Skin epidermis (tissue), 12 donors: ENCODE results near the gene B4GALNT3.
A peak's percentile ranks its signal among the peaks of the same experiment; 100 is the strongest.

Experiments used
- H3K27ac ChIP-seq, 21 experiments: fragments of 200-600 bp; sonication (generic) in 11 of 21; one replicate each; pipeline ENCODE4 v1.5.0; 2020; ENCODE audit warnings: mild to moderate bottlenecking in 3 of 21, inconsistent platforms in 2 of 21, moderate library complexity in 2 of 21
- H3K4me3 ChIP-seq, 7 experiments: fragments of 200-600 bp; sonication (generic) in 2 of 7; one replicate each; pipeline ENCODE4 v1.5.0; 2020; ENCODE audit warnings: inconsistent platforms in 2 of 7, mild to moderate bottlenecking in 2 of 7, moderate library complexity in 1 of 7

B4GALNT3 gene

DNA sequence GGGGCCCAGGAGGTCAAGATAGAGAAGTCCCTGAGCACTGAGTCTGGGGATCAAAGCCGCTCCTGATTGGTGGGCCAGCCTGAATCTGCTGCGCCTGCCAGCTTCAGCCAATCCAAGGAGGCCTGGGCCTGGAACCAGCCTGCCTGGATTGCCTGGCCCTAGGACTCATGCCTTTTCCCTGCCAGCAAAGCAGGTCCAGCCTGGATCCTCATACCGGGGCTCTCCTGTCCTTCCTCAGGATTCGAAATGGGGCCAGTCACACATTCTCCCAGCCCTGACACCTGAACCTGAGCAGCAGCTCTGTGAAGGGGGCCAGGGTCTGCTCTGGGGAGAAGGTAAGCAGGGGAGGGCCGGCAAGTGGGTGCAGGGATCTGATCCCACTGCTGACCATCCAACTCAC, 121.6 kb downstream of the B4GALNT3 start:
- Histone ChIP-seq H3K27ac (no peak overlapping the region), H3K4me3 (no peak overlapping the region)

DNA sequence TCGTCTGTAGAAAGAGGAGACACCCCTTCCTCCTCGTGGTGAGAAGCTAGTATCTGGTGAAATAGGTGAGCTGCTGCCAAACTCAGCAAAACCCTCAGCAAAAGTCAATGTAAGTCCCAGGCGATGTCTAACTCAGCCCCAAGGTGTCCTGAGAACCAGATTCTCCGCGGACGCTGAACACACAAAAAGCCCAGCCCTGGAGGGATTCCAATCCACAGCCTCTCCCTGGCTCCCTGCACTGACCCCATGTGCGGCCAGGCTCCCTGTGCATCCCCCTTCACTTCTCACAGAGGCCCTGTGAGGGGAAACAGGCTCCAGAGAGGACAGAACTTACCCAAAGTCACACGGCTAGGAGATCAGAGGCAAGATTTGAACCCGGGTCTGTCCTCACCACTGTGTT, 122.0 kb downstream of the B4GALNT3 start:
- Histone ChIP-seq H3K4me3 (no peak overlapping the region), H3K27ac (no peak overlapping the region)

DNA sequence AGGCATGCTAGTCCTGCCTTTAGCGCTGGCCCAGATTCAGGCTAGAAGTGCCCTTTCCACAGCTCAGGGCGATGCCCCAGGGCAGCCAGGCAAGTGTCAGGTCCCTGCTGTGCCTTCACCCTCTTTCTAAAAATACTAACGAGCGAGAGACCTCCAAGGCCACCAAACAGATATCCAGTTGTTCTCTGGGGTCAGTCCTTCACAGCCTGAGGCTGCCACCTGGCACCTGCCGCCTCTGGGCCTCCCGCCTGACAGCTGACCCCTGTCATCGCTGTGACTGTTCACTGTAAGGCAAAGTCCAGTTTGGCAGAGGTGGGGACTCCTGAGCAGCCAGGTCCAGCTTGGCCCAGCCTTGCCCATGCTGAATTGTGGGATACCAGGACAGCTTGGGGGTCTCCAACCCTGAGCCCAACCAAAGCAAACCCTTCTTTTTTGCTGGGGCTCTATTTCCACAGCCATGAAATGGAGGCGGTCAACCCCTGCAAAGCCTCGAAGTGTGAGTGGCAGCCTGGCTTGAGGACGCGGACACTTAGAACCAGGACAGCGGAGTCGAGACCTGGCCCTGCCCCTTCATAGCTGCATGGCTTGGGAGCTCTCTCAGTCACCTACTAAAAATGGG, 123.6 kb downstream of the B4GALNT3 start:
- Histone ChIP-seq H3K27ac (no peak overlapping the region), H3K4me3 (no peak overlapping the region)

DNA sequence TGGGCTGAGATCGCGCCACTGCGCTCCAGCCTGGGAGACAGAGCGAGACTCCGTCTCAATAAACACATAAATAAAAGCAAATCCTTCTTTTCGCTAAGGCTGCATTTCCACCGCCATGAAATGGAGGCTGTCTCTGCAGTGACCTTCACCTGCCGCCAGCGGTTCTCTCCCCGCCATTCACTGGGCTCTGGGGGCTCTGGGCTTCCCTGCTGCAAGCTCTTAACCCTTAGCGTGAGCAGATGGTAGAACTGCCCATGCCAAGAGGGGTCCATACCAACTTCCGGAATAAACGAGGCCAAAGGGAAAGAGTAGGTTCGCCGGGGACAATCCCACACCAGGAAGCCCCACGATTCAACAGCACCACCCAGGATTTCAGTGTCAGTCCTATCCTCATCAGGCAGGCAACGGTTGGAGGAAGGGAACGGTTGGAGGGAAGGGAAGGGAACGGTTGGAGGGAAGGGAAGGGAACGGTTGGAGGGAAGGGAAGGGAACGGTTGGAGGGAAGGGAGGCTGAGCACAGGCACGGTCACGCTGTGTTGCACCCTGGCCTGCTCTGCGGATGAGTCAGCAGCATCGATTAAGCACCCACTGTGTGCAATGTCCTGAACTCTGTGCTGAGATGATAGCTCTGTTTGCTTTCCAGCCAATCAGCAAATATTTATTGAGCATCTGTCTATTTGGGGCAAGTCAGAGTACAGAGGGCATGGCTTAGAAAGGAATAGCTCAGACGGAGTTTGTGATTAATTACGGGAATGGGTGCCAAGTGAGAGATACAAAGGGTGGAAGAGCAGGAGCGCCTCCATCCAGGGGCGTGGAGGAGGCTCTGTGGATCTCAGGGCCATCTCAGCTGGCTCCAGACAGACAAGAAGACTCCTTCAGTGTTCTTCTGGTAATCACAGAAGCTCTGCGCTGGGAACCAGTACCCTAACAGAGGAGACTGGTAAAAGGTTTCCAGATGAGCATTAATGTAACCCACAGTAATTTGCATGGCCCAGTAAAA, 125.6 kb downstream of the B4GALNT3 start:
- Histone ChIP-seq H3K27ac (no peak overlapping the region), H3K4me3 (no peak overlapping the region)

DNA sequence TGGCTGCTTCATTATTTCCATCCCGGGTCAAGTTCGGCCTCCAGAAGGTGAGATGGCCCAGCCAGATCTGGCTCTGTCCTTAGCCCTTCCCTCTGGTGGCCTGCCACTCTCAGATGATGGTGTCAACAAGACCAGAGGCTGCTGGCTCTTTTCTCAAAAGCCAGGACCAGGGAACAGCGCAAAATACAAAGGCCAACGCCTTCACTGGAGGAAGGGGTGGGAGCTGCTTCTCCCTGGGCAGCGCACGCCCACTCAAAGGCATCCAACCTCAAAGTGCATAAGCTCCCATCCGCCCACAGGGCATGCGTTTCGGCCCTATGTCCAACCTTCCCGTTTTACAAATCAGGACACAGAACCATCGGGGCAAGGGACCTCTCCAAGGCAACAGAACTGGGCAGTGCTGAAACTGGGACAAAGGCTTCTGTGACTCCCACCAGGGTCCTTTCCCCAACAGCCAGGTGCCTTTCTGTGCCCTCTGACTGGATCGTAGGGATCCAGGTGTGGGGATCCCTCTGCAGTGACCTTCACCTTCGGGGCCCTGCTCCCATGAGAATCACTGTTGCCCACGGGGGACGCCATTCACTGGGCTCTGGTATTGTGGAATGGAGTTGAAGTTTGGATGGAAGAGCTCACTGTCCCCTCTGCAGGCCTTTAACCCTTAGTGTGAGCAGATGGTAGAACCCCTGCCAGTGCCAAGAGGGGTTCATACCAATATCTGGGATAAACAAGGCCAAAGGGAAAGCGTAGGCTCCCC, 126.8 kb downstream of the B4GALNT3 start:
- Histone ChIP-seq H3K27ac (no peak overlapping the region), H3K4me3 (no peak overlapping the region)

DNA sequence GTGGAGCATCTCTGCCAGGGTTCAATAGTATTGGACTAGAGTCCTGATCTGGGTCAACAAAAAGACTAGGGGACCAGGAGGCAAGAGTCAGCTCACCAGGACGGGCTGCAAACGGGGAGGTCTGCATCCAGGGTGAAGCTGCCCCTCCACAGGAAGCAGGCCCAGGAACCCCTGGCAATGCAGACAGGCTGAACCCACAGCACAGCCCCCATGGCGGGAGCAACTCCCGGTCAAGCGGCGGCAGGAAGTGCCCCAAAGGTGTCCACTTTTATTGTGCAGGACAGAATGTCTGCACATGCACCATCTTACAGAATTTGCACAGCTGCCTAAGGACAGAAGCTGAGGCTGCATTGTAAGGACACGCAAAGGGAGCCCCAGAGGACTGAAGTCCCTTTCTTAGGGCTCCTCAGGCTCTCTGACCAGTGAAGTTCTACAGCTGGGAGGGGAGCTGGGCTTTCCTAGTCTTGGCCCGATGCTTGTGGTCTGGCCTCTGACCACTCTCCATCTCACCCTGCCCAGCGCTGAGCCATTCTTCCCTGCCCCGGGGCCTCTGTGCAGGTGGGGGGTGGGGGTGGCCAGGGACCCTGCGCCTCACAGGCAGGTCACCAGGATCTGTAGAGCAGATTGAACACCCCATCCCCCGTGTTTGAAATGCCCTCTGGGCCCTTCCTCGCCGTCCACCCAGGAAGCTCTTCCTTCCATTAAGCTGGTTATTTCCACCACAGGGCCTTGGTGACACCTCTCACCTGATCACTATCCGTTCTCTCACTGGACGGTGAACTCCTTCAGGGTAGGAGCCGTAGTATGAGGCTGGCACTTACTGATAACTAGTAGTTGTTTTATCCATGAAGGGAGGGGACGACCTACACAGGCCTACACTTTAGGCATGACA, 127.6 kb downstream of the B4GALNT3 start:
- Histone ChIP-seq H3K4me3 (no peak overlapping the region), H3K27ac (no peak overlapping the region)

DNA sequence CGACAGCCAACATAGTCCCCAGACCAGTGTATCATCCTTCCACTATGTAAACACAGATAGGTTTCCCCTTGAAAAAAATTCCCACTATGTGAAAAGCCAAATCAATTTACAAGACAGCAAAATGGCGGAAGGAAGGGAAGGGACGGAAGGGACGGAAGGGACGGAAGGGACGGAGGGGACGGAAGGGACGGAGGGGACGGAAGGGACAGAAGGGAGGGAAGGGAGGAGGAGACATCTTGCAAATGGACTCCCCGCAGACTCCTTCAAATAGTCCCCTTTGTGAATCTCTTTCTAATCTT, 128.2 kb downstream of the B4GALNT3 start:
- no peak overlapping the region for H3K4me3 ChIP-seq
- no peak overlapping the region for H3K27ac ChIP-seq

DNA sequence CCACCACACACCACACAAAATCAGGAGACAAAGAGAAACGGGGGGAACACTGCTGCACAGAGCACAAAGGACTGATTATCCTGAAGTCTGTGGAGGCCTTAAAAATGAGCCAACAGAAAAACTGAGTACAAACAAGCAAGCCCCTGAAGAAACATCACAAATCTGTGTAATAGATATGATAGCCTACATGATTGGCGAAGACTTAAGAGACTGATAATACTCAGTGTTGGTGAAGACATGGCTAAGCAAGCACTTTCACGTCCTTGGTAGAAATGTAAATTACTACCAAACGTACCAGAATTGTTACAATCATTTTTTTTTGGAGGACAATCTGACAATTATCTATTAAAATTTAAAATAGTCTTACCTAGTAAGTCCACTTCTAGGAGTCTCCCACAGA, 128.9 kb downstream of the B4GALNT3 start:
- Histone ChIP-seq H3K27ac (no peak overlapping the region), H3K4me3 (no peak overlapping the region)

DNA sequence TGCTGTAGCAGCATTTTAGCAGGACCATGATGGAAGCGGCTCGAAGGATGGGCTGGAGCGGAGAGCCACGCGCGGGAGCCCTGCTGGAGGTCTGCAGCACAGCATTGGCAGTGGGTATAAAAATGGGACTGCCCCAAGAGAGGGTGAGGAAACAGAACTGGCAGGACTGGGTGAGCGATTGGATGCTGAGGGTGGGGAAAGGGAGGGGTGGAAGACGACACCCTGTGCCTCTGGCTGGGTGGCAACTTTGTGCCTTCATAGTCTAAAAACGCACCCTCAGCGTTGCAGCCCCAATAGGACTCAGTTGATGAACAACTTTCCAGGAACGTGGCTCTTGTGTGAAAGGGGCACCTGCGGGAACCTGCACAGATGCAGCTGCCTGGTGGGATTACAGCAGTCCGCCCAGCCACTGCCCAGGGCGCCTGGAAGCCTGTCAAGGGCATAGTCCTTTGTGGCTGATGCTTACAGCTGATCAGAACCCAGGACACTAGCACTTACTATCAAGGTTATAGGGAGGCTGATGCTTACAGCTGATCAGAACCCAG, 130.5 kb downstream of the B4GALNT3 start:
- Histone ChIP-seq H3K27ac (no peak overlapping the region), H3K4me3 (no peak overlapping the region)

DNA sequence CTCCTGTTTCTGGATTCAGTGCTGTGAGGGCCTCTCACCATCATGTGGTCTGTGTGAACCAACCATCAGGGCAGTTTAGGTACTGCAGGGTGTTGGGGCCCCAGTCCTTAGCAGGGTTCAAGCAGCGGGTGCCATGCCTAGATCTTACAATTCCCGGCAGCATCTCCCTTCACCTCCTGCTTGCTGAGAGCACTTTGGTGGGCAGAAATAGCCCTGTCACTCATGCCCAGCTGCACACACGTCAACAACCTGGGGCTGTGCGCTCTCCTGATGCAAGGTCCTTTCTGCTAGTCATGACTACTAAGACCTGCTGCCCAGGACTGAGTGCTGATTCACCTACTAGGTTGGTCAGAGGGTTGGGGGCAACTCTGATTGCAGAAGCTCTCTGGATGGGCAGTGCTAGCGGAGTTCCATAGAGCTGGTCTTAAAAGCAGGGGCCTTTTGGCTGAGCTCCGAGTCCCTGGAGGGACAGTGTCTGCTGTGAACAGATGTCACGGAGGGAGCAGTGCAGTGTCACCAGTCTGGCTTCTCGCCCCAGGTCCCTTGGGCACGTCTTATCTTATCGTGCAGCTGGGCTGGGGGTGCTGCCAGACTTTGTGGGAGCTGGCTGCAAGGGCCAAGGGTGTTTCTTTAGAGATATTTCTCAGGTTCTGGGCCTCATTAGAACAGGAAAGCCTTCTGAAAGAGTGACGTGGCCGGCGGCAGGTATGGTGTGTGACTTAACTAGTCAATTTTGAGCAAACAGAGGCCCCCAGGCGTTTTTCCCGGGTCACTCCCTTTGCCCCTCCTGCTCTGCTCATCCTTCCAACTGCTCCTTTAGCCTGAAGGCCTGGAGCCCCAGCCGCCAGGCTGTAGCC, 131.7 kb downstream of the B4GALNT3 start:
- Histone ChIP-seq H3K27ac (peak overlapping the region in 1 of 21 experiments; percentile 56), H3K4me3 (no peak overlapping the region)

DNA sequence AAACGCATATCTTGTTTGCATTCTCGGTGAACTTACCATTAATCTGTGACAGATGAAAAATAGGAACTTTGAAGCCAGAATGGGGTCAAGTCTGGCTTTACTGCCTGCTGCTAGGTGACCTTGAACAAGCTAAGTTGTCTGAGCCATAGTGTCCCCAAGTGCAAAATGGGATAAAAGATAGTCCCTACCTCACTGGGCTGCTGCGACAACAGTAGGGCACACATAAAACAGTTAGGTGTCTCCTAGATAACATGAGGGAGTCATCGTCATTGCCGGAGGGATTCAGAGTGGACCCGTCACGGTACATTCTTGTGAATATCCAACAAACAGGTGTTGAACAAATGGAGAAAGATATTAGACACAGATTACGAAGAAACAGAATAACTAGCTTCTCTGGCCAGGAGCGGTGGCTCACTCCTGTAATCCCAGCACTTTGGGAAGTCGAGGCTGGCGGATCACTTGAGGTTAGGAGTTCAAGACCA, 132.3 kb downstream of the B4GALNT3 start:
- peak overlapping the region in 1 of 21 experiments; percentile 56 for H3K27ac ChIP-seq
- H3K4me3 ChIP-seq = no peak overlapping the region

DNA sequence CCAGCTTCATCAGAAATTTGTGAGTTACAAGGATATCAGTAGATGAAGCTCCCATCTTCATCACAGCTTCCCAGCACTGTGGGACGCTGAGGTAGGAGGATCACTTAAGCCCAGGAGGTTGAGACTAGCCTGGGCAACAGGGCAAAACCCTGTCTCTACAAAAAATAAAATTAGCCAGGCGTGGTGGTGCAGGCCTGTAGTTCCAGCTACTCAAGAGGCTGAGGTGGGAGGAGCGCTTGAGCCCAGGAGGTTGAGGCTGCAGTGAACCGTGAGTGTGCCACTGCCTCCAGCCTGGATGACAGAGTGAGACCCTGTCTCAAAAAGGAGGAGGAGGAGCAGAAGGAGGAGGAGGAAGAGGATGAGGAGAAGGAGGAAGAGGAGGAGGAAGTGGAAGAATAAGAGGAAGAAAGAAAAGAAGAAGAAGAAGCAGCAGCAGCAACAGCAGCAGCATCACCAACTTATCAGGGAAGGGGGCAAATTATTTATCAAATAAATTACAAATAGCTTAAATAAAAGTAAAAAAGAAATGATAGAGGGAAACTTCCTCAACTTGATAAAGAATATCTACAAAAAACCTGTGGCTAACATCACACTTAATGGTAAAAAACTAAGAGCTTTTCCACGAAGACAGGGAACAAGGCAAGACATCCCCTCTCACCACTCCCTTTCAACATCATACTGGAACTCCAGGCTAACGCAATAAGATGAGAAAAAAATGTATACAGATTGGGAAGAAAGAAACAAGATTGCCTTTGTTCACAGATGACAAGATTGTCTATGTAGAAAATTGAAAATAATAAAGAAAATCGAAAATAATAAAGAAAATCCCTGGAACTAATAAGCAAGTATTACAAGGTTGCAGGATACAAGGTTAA, 133.9 kb downstream of the B4GALNT3 start:
- H3K4me3 ChIP-seq = no peak overlapping the region
- H3K27ac ChIP-seq = no peak overlapping the region

DNA sequence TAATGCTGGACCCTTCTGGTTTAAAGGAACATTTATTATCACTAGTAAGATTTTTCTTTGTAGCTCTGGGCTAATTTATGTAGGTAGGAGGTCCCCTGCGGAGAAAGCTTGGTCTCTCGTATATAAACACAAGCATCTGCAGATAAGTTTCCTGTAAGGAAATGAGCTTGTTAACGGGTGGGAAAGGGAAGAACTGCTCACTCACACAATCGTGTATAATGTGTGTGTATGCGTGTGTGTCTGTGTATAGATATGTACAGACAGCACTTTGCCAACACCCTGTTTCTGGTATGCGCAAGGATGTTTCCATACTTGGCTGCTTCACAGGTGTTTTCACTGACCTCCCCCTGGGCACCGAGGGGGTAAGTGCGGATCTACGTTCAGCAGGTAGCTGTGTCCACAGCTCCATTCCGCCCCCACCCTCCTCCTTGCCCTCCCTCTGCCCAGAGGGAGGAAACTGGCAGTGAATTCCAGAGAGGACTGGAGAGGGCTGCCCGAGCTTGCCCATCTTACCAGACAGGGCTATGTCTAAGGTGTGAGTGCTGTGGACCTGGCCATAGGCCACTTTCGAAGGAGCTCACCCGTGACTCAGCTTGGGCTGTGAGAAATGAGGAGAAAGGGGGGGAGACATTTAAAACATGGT, 138.3 kb downstream of the B4GALNT3 start:
- peak overlapping the region in 10 of 21 experiments; percentile 2 to 77 (median 26) for H3K27ac ChIP-seq
- no peak overlapping the region for H3K4me3 ChIP-seq

DNA sequence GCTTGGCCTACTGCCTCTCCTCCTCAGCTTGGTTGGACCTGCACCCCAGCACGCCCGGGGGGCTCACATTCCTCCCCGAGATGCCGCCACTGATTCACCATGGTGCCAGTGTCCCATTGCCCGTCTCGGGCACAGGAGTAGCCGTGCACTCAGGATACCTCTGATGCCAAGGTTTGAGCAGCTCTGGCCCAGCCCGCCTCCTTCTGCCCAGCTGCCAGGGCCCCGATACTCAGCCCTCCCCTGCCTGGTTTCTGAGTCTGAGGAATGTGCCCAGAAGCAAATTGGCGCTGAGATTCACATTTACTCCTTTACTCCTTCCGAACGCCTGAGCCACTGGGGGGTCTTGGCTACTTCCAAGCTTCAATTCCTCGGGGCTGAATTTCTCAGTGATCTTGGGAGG, 140.0 kb downstream of the B4GALNT3 start:
- H3K4me3 ChIP-seq = no peak overlapping the region
- H3K27ac ChIP-seq = peak overlapping the region in 3 of 21 experiments; percentile 35 to 77 (median 74)

DNA sequence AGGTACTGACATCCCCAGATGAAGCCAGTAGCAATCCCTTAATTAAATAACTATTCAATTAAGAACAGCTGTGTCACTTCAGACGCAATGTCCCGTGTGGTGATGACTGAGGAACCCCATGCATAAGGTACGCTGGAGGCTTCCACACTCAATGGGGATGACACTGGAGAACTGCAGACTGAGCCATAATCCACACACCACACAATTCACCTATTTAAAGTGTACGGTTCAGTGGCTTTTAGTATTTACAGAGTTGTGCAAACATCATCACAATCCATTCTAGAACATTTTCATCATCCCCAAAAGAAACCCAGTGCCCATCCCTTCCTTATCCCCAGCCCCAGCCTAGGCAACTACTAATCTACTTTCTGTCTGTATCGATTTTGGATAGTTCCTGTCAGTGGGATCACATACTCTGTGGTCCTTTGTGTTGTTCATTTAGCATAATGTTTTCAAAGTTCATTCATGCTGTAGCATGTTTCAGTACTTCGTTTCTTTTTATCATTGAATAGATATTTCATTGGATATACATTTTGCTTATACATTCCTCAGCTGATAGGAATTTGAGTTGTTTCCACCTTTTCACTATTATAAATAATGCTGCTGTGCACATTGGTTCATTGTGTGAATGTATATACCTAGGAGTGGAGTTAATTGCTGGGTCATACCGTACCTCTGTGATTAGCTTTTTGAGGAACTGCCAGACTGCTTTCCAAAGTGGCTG, 142.4 kb downstream of the B4GALNT3 start:
- no peak overlapping the region for H3K4me3 ChIP-seq

DNA sequence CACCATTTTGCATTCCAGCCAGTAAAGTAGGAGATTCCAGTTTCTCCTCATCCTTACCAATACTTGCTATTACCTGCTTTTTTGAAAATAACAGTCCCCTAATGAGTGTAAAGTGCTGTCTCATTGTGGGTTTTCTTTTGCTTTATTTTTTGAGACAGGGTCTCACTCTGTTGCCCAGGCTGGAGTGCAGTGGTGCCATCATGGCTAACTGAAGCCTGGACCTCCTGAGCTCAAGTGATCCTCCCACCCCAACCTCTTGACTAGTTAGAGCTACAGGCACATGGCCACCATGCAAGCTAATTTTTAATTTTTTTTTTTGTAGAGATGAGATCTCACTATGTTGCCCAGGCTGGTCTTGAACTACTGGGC, 142.9 kb downstream of the B4GALNT3 start:
- Histone ChIP-seq H3K4me3 (no peak overlapping the region), H3K27ac (peak overlapping the region in 1 of 21 experiments; percentile 34)

More for the DNA sequence above, 142.4 kb downstream of the B4GALNT3 start:
- peak overlapping the region in 1 of 21 experiments; percentile 34 for H3K27ac ChIP-seq
